Left renal cortex interstitium (tissue), 4 donors: ENCODE results near the gene SLC25A23. TPM values are rescaled to one million over a fixed set of nuclear protein-coding genes. Genes with fewer than 3 reads are reported as not detected.

Experiments used
- DNase-seq, 4 donors: peaks; one replicate each; pipeline ENCODE4 v3.0.0-alpha.2; 2013; ENCODE audit warnings: low read depth in 4 of 4, low spot score in 2 of 4, missing footprints in 1 of 4
- polyA plus RNA-seq, 4 donors: library from polyadenylated mRNA; unstranded; fragments of 120-200 nt; gene quantifications; one replicate each; pipeline ENCODE4 v1.2.1, GENCODE V29; 2013; ENCODE audit not compliant: insufficient read length in 4 of 4

The SLC25A23 gene
- polyA plus RNA-seq, 4 donors: 63.2 to 97.5 (median 75.5) TPM

DNA sequence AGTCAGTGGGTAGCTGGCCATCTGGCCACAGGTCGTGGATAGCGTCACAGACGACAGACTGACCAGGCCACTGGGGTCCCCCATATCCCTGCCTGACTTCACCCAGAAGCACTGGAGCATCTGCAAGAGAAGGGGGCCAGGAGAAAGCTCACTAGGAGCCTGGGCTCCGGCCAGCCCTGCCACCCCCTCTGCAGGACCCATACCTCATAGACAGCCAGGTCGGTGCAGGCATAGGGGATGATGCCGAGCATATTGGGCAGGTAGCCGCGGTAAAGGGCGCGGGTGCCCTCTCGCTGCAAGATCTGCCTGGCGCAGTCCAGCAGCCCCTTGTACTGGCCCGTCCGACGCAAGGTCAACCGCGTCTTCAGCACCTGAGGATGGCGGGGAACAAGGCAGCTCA is 32.5 kb downstream of the SLC25A23 start:
- no peak for DNase-seq

- DNase-seq: no peak
Observed at GRCh38 chr19:6425732-6426620, 33.6 kb downstream of the SLC25A23 start.

GRCh38 chr19:6424939-6425731 is 34.5 kb downstream of the SLC25A23 start:
- DNase-seq: peak; percentile 100

GRCh38 chr19:6424195-6424938 is 35.2 kb downstream of the SLC25A23 start, which contains the start of gene KHSRP:
TSS of gene KHSRP (minus strand) at chr19:6424811. CDS start at chr19:6424701, 110 bp downstream.
- DNase-seq: no peak

- DNase-seq: no peak
Observed at GRCh38 chr19:6423499-6424194, 35.9 kb downstream of the SLC25A23 start.

DNA sequence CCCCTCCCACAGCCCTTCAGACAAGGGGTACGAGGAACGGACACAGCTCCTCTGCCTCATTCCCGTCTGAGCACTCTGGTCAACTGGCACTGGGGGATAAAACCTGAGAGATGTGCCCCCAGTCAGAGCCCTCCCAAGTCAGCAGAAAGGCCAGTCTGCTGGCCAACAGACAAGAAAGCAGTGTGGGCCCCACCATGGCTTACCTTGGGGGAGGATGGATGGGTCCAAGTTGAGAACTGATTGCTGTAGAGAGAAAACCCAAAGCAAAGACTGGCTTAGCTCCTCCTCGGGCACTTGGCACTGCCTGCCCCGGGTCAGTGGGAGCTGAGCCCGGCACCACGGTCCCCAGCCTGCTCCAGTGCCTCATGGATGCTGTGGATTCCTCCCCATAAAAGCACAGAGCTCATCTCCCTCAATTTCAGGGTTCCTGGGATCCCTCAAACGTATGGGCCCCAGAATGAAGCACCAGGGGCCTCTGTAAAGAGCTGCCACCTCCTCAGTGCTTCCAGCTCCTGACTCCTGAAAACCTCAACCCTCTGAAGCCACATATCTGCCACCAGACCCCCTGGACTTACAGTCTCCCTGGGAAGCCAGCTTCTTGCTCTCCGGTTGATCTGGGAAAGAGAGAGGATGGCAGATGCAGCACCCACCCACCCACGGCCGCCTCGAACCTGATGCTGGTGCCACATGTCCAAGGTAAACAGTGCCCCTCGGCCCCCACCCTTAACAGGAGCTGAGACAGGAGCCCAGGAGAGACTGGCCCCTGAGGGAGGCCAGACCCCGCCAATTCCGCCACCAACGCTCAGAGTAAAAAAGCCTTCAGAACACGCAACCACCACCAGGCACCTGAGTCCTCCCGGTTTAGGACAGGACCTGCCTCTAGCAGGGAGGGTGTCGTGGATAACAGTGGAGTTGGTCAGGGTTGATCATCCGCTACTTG is 38.2 kb downstream of the SLC25A23 start:
- DNase-seq: no peak

GRCh38 chr19:6418562-6418932 is 41.0 kb downstream of the SLC25A23 start:
- DNase-seq: no peak

DNA sequence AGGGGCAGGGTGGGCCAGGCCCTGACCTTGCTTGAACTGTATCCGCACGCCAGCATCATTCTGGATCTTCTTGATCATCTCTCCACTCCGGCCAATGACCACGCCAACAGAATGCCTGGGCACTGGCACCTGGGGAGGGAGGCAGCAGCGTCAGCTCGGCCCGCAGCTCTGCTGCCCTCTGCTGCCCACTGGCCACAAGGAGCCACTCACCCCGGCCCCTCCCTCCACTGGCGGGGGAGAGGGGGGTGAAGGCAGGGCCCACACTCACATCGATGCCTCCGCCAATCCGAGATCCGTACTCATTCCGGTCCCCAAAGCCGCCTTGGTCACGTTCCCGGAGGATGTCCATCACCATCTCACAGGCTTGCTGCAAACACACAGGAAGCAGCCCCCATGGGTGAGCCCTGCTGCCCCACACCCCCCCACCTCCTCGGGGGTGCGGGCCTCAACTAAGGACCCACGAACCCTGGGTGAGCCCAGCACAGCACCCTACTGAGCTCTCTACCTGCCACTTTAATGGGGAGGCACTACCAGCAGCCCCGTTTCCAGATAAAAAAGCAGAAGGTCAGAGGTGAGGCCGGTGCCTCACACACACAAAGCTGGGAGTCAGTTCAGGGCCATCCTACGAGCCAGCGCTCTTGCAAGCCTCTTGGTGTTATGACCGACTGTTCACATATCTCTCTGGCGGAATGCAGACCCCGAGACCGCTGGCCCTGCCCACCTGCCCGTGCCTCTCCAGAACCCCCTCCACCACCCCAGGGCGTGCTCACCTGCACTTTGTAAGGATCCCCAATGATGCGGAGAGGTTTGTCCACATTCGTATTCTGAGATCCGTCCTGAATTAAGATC is 41.7 kb downstream of the SLC25A23 start:
- DNase-seq: no peak

GRCh38 chr19:6416658-6417405 is 42.8 kb downstream of the SLC25A23 start:
- DNase-seq: no peak

GRCh38 chr19:6415591-6416190 is 43.9 kb downstream of the SLC25A23 start:
- DNase-seq: no peak

GRCh38 chr19:6414793-6415590 is 44.6 kb downstream of the SLC25A23 start:
- DNase-seq: no peak

- DNase-seq: no peak
Observed at GRCh38 chr19:6413721-6414643, 45.6 kb downstream of the SLC25A23 start.

- no peak for DNase-seq
Observed at GRCh38 chr19:6413291-6413690, 46.3 kb downstream of the SLC25A23 start.

DNA sequence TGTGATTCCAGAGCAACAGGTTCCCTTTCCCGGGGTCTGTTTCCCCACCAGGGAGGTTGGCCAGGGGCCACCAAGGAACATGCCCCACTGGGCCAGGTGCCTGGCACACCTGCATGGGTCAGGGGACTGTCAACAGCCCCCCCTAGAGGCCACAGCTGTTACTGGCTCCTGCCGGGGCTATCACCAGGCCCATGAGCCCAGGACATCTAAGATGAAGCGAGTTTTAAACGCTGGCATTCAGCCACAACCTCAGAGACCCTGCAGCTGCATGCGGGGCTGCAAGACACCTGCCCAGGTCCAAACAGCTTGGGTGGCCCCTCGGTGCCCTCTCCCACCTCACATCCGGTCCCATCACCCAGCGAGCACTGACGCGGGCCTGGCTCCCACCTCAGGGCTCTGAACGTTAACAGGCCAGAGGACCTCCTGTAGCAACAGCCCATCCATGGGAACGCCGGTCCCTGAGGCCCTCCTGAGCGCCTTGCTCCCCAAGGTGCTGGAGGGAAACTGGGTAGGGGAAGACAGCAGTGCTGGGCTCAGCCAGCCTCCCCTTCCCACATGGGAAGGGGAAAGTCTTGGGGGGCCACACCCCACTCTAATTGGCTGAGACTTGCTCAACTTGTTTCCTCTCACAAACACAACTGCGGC is 47.0 kb downstream of the SLC25A23 start:
- no peak for DNase-seq

GRCh38 chr19:6412061-6412446 is 47.5 kb downstream of the SLC25A23 start:
- DNase-seq: no peak
